Endodermal cell (in vitro differentiated cells): ENCODE measurements around the gene PHRF1. TPM values are rescaled to one million over a fixed set of nuclear protein-coding genes. Genes with fewer than 3 reads are reported as not detected.

ENCODE experiments used
- DNase-seq: peaks from one replicate; pipeline ENCODE4 v3.0.0-alpha.2; 2017
- H3K27ac ChIP-seq: 2 replicates; pipeline ENCODE4 v1.5.1; 2013; ENCODE audit warnings: mild to moderate bottlenecking, low read depth, low read length, moderate library complexity
- H3K27me3 ChIP-seq: 2 replicates; pipeline ENCODE4 v1.6.1; 2013; ENCODE audit warnings: mild to moderate bottlenecking, low read length, moderate library complexity; ENCODE audit not compliant: insufficient read depth, control insufficient read depth, poor library complexity, severe bottlenecking
- H3K36me3 ChIP-seq: 2 replicates; pipeline ENCODE4 v1.7.0; 2013; ENCODE audit warnings: mild to moderate bottlenecking, low read length, moderate library complexity; ENCODE audit not compliant: control insufficient read depth, insufficient read depth
- H3K4me1 ChIP-seq: one replicate; pipeline ENCODE4 v1.7.0; 2013; ENCODE audit warnings: low read length; ENCODE audit not compliant: control insufficient read depth, insufficient read depth
- H3K4me3 ChIP-seq: 2 replicates; pipeline ENCODE4 v1.5.1; 2013; ENCODE audit warnings: mild to moderate bottlenecking, low read length, moderate library complexity
- H3K9ac ChIP-seq: 2 replicates; pipeline ENCODE4 v1.6.1; 2013; ENCODE audit warnings: mild to moderate bottlenecking, low read length, moderate library complexity; ENCODE audit not compliant: poor library complexity, severe bottlenecking; ENCODE audit errors: extremely low read depth
- H3K9me3 ChIP-seq: 2 replicates; pipeline ENCODE4 v1.6.1; 2013; ENCODE audit warnings: mild to moderate bottlenecking, low read length, moderate library complexity; ENCODE audit not compliant: control insufficient read depth
- H3K27ac Mint-ChIP-seq: 2 replicates; pipeline ENCODE4 v1.8.0; 2020; ENCODE audit warnings: mixed read lengths
- H3K27me3 Mint-ChIP-seq: 2 replicates; pipeline ENCODE4 v1.8.0; 2021; ENCODE audit warnings: mild to moderate bottlenecking, mixed read lengths; ENCODE audit not compliant: insufficient read depth
- H3K36me3 Mint-ChIP-seq: 2 replicates; pipeline ENCODE4 v1.8.0; 2020; ENCODE audit warnings: low read depth, mixed read lengths
- H3K4me1 Mint-ChIP-seq: 2 replicates; pipeline ENCODE4 v1.8.0; 2020; ENCODE audit warnings: mixed read lengths
- H3K4me3 Mint-ChIP-seq: 2 replicates; pipeline ENCODE4 v1.8.0; 2020; ENCODE audit warnings: mild to moderate bottlenecking, moderate library complexity, mixed read lengths
- H3K9me3 Mint-ChIP-seq: 2 replicates; pipeline ENCODE4 v1.8.0; 2020; ENCODE audit warnings: mild to moderate bottlenecking, mixed read lengths
- WGBS, 2 experiments: methylation state at CpG; one replicate each; pipeline versions ENCODE4 v1.1.5 to v1.1.7; 2013; ENCODE audit warnings: missing lambda C conversion rate in 2 of 2, mixed read lengths in 1 of 2; ENCODE audit not compliant: insufficient coverage in 1 of 2, insufficient read length in 1 of 2; 5-methylcytosine and 5-hydroxymethylcytosine counted together
- total RNA-seq, 2 donors: library from RNA; stranded (reverse); fragmentation: NEBNext Ultra II Directional in 1 of 2; extraction: Animal tissue kit (Norgen Biotek cat#: 25700) in 1 of 2; gene quantifications; 2 replicates in 1 of 2; 3 replicates in 1 of 2; pipeline ENCODE4 v1.2.1, GENCODE V29; 2021
- TF ChIP-seq, protein P1 (sequence below): fragments of 200-600 bp; sonication (generic); conservative IDR thresholded peaks from 2 replicates; pipeline ENCODE4 v1.5.0; 2021; ENCODE audit warnings: antibody characterized with exemption, mild to moderate bottlenecking

Gene PHRF1
- total RNA-seq, 2 donors from 2014 or later, result 43.4 to 48.0 TPM

GRCh38 chr11:551131-551530 is 25.1 kb upstream of the PHRF1 start:
- Mint-ChIP-seq H3K36me3 (peaks cover 4% of the 10 kb centered on the region), H3K4me3 (no peak overlapping the region), H3K27me3 (peaks cover 4% of the 10 kb centered on the region), H3K4me1 (peaks cover 6% of the 10 kb centered on the region), H3K9me3 (peaks cover 4% of the 10 kb centered on the region), H3K27ac (no peak overlapping the region)
- no peak for DNase-seq
- Histone ChIP-seq H3K4me1 (peaks cover 5% of the 10 kb centered on the region), H3K27me3 (peaks cover 10% of the 10 kb centered on the region), H3K36me3 (no peaks in the 10 kb centered on the region), H3K4me3 (no peak overlapping the region), H3K9me3 (no peaks in the 10 kb centered on the region), H3K9ac (no peak overlapping the region), H3K27ac (no peak overlapping the region)
- 94 to 100% methylated on average over 1 to 16 of the region's 16 CpGs for WGBS, 2 experiments
- TF ChIP-seq, protein P1, sequence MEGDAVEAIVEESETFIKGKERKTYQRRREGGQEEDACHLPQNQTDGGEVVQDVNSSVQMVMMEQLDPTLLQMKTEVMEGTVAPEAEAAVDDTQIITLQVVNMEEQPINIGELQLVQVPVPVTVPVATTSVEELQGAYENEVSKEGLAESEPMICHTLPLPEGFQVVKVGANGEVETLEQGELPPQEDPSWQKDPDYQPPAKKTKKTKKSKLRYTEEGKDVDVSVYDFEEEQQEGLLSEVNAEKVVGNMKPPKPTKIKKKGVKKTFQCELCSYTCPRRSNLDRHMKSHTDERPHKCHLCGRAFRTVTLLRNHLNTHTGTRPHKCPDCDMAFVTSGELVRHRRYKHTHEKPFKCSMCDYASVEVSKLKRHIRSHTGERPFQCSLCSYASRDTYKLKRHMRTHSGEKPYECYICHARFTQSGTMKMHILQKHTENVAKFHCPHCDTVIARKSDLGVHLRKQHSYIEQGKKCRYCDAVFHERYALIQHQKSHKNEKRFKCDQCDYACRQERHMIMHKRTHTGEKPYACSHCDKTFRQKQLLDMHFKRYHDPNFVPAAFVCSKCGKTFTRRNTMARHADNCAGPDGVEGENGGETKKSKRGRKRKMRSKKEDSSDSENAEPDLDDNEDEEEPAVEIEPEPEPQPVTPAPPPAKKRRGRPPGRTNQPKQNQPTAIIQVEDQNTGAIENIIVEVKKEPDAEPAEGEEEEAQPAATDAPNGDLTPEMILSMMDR, result no peak

DNA sequence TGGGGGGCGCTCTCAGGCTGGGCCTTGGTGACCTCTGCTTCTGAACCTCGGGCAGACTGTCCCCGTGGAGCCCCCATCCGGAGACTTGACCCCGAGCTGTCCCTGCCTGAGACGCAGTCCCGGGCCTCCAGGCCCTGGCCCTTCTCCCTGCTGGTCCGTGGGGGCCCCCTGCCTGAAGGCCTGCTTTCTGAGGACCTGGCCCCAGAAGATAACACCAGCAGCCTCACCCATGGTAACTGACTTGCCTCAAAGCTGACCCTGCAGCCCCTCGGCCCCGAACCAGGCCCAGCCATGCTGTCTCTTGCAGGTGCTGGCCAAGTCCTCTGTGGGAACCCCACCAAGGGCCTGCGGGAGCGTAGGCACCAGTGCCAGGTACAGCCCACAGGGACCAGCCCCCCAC is 24.7 kb upstream of the PHRF1 start:
- Mint-ChIP-seq H3K36me3 (peaks cover 2% of the 10 kb centered on the region), H3K27ac (no peak overlapping the region), H3K4me3 (no peak overlapping the region), H3K4me1 (peaks cover 6% of the 10 kb centered on the region), H3K27me3 (peaks cover 9% of the 10 kb centered on the region), H3K9me3 (peaks cover 2% of the 10 kb centered on the region)
- H3K27me3 ChIP-seq, result peaks cover 15% of the 10 kb centered on the region
- H3K4me1 ChIP-seq, result peaks cover 5% of the 10 kb centered on the region
- DNase-seq, result no peak
- H3K9ac ChIP-seq, result no peak overlapping the region
- no peaks in the 10 kb centered on the region for H3K36me3 ChIP-seq
- TF ChIP-seq, protein P1, result no peak
- H3K27ac ChIP-seq, result no peak overlapping the region
- 92 to 97% methylated on average over 6 to 12 of the region's 12 CpGs for WGBS, 2 experiments
- H3K9me3 ChIP-seq, result no peaks in the 10 kb centered on the region
- H3K4me3 ChIP-seq, result no peak overlapping the region

DNA sequence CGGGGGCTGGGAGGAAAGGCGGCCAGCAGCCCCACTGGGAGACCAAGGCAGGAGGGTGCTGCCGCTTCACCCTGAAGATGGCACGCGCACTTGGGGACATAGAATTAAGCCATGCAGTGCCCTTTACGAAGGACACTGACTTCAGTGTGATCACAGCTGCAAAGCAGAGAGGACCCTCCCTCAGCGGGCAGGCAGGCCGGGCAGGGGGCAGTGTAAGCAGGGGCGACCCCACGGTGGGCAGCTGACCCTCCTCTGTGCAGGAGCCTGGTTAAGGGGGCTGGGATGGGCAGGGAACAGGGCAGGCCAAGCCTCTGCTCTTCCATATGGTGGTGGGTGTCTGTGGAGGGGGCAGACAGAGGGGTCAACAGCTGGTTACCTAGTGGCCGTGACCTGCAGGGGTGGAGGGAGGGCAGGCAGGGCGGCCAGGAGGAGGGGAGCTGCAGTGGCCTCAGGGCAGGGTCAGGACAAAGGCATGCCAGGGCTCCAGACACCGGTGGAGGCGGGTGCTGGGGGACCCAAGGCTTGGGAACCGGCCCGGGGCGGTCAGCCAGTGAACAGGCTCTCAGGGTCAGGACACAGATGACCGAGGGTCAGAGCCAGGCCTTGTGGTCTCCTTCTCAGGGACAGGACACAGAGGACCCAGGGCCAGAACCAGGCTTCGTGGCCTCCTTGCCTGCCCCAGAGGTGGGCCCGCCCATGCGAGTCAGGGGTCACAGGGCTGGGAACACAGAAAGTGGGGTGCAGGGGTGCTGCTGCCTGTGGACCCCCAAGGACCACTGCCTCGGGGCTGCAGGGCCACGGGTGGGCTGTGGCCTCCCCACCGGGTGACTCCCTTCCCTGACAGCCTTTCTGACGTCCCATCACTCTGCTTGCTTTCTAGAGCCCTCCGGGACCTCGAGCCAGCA is 22.9 kb upstream of the PHRF1 start:
- Histone ChIP-seq H3K36me3 (no peaks in the 10 kb centered on the region), H3K27ac (no peak overlapping the region), H3K4me3 (no peak overlapping the region), H3K4me1 (peaks cover 5% of the 10 kb centered on the region), H3K27me3 (peaks cover 32% of the 10 kb centered on the region), H3K9me3 (no peaks in the 10 kb centered on the region), H3K9ac (no peak overlapping the region)
- Mint-ChIP-seq H3K4me3 (no peak overlapping the region), H3K36me3 (peaks cover 5% of the 10 kb centered on the region), H3K9me3 (no peaks in the 10 kb centered on the region), H3K27me3 (peaks cover 26% of the 10 kb centered on the region), H3K27ac (no peak overlapping the region), H3K4me1 (peaks cover 6% of the 10 kb centered on the region)
- TF ChIP-seq, protein P1, result no peak
- 88 to 91% methylated on average over 19 to 27 of the region's 27 CpGs for WGBS, 2 experiments
- DNase-seq, result no peak
